ENCODE measurements around the gene SV2A. TPM values are rescaled to one million over a fixed set of nuclear protein-coding genes. Genes with fewer than 3 reads are reported as not detected.
A peak's percentile ranks its signal among the peaks of the same experiment; 100 is the strongest.
"Not testable (repeated sequence)": the region's sequence is repeated elsewhere in the genome, so short reads cannot be mapped to it uniquely, and the experiment has no call there.

Gene SV2A
- total RNA-seq, 1 donor: 23.2 TPM

DNA sequence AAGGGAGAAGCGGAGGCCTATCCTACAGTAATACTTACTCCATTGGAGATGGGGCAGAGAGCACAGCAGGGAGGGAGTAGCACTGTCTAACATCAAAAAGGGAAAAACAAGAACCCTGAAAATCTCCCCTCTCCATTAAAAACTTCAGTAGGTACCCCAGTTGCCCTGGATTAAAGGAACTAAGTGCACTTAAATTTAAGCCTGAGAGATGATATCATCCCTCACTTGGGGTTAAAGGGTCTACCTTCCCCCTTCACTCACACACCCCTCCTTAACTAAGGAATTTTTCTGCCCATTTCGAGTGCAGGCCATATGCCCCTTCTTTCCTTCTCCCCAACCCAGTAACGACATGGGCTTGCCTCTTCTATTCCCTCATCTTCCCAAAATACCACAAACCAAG lies 22.8 kb upstream of the SV2A start:
- TF ChIP-seq, protein P1, sequence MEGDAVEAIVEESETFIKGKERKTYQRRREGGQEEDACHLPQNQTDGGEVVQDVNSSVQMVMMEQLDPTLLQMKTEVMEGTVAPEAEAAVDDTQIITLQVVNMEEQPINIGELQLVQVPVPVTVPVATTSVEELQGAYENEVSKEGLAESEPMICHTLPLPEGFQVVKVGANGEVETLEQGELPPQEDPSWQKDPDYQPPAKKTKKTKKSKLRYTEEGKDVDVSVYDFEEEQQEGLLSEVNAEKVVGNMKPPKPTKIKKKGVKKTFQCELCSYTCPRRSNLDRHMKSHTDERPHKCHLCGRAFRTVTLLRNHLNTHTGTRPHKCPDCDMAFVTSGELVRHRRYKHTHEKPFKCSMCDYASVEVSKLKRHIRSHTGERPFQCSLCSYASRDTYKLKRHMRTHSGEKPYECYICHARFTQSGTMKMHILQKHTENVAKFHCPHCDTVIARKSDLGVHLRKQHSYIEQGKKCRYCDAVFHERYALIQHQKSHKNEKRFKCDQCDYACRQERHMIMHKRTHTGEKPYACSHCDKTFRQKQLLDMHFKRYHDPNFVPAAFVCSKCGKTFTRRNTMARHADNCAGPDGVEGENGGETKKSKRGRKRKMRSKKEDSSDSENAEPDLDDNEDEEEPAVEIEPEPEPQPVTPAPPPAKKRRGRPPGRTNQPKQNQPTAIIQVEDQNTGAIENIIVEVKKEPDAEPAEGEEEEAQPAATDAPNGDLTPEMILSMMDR (IDR thresholded peaks at IDR 0.05; ENCODE audit: extremely low read depth, low read depth, low read length): no peak
- H3K27me3 ChIP-seq (ENCODE audit: insufficient read depth, low read length): no peaks in the 10 kb centered on the region
- H3K36me3 ChIP-seq (ENCODE audit: insufficient read depth, low read length): peaks cover 15% of the 10 kb centered on the region
- peak overlapping the region; percentile 42 for H3K27ac ChIP-seq (ENCODE audit: low read depth, low read length)
- H2AFZ ChIP-seq (ENCODE audit: low read length): no peak overlapping the region
- H3K9me3 ChIP-seq (ENCODE audit: low read depth, low read length): no peaks in the 10 kb centered on the region
- H3K4me1 ChIP-seq (ENCODE audit: insufficient read depth, low read length): peaks cover 37% of the 10 kb centered on the region
- H4K20me1 ChIP-seq (ENCODE audit: insufficient read depth, low read length): no peaks in the 10 kb centered on the region
- H3K4me3 ChIP-seq (ENCODE audit: insufficient read depth, low read length): no peak overlapping the region
- no peak overlapping the region for H3K4me2 ChIP-seq (ENCODE audit: insufficient read depth, low read length)
- no peak for DNase-seq (ENCODE audit: insufficient read length, low spot score, missing footprints)
- H3K79me2 ChIP-seq (ENCODE audit: insufficient read depth, low read length): peaks cover 9% of the 10 kb centered on the region

DNA sequence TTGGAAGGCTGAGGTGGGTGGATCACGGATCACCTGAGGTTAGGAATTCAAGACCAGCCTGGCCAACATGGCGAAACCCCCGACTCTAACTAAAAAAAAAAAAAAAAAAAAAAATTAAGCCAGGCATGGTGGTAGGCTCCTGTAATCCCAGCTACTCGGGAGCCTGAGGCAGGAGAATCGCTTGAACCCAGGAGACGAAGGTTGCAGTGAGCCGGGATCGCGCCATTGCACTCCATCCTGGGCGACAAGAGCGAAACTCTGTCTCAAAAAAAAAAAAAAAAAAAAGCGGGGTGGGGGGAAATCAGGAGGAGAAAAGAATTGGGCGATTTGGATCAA lies 21.0 kb upstream of the SV2A start:
- Histone ChIP-seq H3K4me2 (ENCODE audit: insufficient read depth, low read length) (peak overlapping the region; percentile 78), H3K4me3 (ENCODE audit: insufficient read depth, low read length) (peak overlapping the region; percentile 61), H3K27ac (ENCODE audit: low read depth, low read length) (peak overlapping the region; percentile 42), H3K4me1 (ENCODE audit: insufficient read depth, low read length) (peaks cover 37% of the 10 kb centered on the region)
- not testable (repeated sequence) for DNase-seq (ENCODE audit: insufficient read length, low spot score, missing footprints); H3K27me3 ChIP-seq (ENCODE audit: insufficient read depth, low read length); H3K36me3 ChIP-seq (ENCODE audit: insufficient read depth, low read length); H2AFZ ChIP-seq (ENCODE audit: low read length); H4K20me1 ChIP-seq (ENCODE audit: insufficient read depth, low read length); H3K79me2 ChIP-seq (ENCODE audit: insufficient read depth, low read length); H3K9me3 ChIP-seq (ENCODE audit: low read depth, low read length)

GRCh38 chr1:149937759-149938158 lies 20.1 kb upstream of the SV2A start:
- H2AFZ ChIP-seq (ENCODE audit: low read length): no peak overlapping the region
- H3K79me2 ChIP-seq (ENCODE audit: insufficient read depth, low read length): peaks cover 9% of the 10 kb centered on the region
- TF ChIP-seq, protein P1 (IDR thresholded peaks at IDR 0.05; ENCODE audit: extremely low read depth, low read depth, low read length): no peak
- H3K4me1 ChIP-seq (ENCODE audit: insufficient read depth, low read length): peaks cover 37% of the 10 kb centered on the region
- H3K4me2 ChIP-seq (ENCODE audit: insufficient read depth, low read length): peak overlapping the region; percentile 98
- no peak overlapping the region for H3K4me3 ChIP-seq (ENCODE audit: insufficient read depth, low read length)
- H4K20me1 ChIP-seq (ENCODE audit: insufficient read depth, low read length): no peaks in the 10 kb centered on the region
- H3K36me3 ChIP-seq (ENCODE audit: insufficient read depth, low read length): peaks cover 8% of the 10 kb centered on the region
- no peaks in the 10 kb centered on the region for H3K27me3 ChIP-seq (ENCODE audit: insufficient read depth, low read length)
- no peaks in the 10 kb centered on the region for H3K9me3 ChIP-seq (ENCODE audit: low read depth, low read length)
- no peak for DNase-seq (ENCODE audit: insufficient read length, low spot score, missing footprints)
- H3K27ac ChIP-seq (ENCODE audit: low read depth, low read length): peak overlapping the region; percentile 17

DNA sequence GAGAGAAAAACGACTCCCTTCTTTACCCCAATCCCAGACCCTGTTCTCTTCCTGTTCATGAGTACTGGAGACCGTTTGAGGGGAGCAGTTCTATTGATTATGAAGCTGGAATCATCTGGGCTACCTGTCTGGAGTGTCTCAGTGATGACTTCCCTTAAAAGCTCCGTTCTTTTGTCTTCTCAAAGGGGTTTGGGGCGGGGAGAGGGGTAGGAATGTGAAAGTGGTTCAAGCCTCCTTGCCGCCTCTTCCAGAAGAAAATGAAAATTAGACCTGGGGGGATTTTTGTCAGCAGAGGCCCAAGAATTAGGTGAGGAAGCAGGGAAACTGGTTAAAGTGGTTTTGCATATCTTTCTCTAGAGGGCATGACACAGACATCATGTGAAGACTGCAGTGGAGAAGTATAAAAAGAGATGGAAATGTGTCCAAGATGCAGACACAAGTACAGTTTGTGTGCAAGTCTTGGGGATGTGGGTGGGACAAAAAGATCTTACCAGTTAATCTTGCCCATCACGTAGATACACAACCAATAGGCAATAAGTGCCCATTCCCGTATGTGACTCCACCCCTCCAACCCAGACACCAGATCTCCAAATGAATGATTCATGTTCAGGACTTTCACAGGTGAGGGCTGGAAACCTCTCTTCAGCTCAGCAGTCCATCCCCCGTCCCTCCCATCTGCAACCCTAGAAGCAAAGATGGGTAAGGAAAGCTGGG lies 19.5 kb upstream of the SV2A start:
- H3K27ac ChIP-seq (ENCODE audit: low read depth, low read length): peak overlapping the region; percentile 17
- H3K9me3 ChIP-seq (ENCODE audit: low read depth, low read length): no peaks in the 10 kb centered on the region
- H2AFZ ChIP-seq (ENCODE audit: low read length): peak overlapping the region; percentile 77
- H3K79me2 ChIP-seq (ENCODE audit: insufficient read depth, low read length): peaks cover 9% of the 10 kb centered on the region
- H3K4me3 ChIP-seq (ENCODE audit: insufficient read depth, low read length): peak overlapping the region; percentile 89
- H4K20me1 ChIP-seq (ENCODE audit: insufficient read depth, low read length): no peaks in the 10 kb centered on the region
- TF ChIP-seq, protein P1 (IDR thresholded peaks at IDR 0.05; ENCODE audit: extremely low read depth, low read depth, low read length): peak; percentile 22
- H3K4me1 ChIP-seq (ENCODE audit: insufficient read depth, low read length): peaks cover 37% of the 10 kb centered on the region
- H3K27me3 ChIP-seq (ENCODE audit: insufficient read depth, low read length): no peaks in the 10 kb centered on the region
- H3K36me3 ChIP-seq (ENCODE audit: insufficient read depth, low read length): peaks cover 9% of the 10 kb centered on the region
- H3K4me2 ChIP-seq (ENCODE audit: insufficient read depth, low read length): peak overlapping the region; percentile 98
- DNase-seq (ENCODE audit: insufficient read length, low spot score, missing footprints): no peak

All from osteoblast (primary cell).